ENCODE results near the gene TRMT2A.

Gene TRMT2A

DNA sequence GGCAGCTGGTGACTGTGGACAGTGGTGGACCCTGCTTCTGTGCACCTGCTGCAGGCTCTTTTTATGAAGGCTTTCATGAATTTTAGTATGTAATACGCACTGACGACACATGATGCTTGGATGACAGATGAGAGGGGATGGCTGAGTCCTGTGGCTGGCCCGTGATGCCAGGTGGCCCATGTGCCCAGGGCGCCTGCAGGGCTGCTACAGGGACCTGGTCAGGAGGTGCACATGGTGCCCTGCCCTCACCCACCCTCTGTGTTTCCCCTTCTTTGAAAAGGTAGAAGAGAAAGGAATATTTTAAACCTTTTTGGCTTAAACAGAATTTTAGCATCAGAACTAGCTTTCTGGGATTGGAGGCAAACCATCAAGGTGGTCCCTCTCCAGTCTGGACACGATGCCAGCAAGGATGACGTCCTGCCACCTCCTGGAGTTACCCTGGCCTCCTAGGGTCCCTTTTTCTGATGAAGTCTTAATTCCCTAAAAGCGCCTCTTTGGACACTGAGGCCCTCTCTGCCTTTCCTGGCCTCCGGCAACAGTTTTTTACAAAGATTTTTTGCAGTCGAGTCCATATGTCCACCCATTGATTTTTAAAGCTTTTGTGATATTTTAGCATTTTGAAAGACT, 6.6 kb downstream of the TRMT2A start:
- H3K9me2 ChIP-seq (replicated peaks; ENCODE audit: insufficient read depth, low read length), result no peaks in the 10 kb centered on the region
- H3F3A ChIP-seq (ENCODE audit: insufficient read depth), result peaks cover 15% of the 10 kb centered on the region
- no peak overlapping the region for H3K9ac ChIP-seq (ENCODE audit: low read length)
- no peaks in the 10 kb centered on the region for H3K27me3 ChIP-seq (ENCODE audit: low read length)
- no peak for TF ChIP-seq EZH2phosphoT487 (conservative IDR thresholded peaks at IDR 0.05; ENCODE audit: low read length)
- TF ChIP-seq CTCF (IDR thresholded peaks at IDR 0.05; ENCODE audit: insufficient read depth, low read length, poor library complexity, severe bottlenecking), result no peak
- H3K27ac ChIP-seq (ENCODE audit: low read depth, low read length), result peak overlapping the region; percentile 21; the same call in 1 of the 2 replicates
- no peak overlapping the region for H3K4me3 ChIP-seq (ENCODE audit: insufficient read depth, low read length, poor library complexity, severe bottlenecking)
- no peaks in the 10 kb centered on the region for H3K9me3 ChIP-seq (ENCODE audit: insufficient read depth, low read length)
- no peaks in the 10 kb centered on the region for H4K20me1 ChIP-seq (ENCODE audit: low read depth, low read length)
- H3K79me2 ChIP-seq (ENCODE audit: insufficient read depth, low read length), result no peaks in the 10 kb centered on the region
- no peak overlapping the region for H2AFZ ChIP-seq (ENCODE audit: low read depth, low read length, severe bottlenecking)
- H3K4me2 ChIP-seq (ENCODE audit: low read depth, low read length, poor library complexity, severe bottlenecking), result no peak overlapping the region
- no peaks in the 10 kb centered on the region for H3K36me3 ChIP-seq (ENCODE audit: low read length)

- H2AFZ ChIP-seq (ENCODE audit: low read depth, low read length, severe bottlenecking), result no peak overlapping the region
- no peaks in the 10 kb centered on the region for H3K27me3 ChIP-seq (ENCODE audit: low read length)
- H3K9ac ChIP-seq (ENCODE audit: low read length), result no peak overlapping the region
- no peak overlapping the region for H3K4me2 ChIP-seq (ENCODE audit: low read depth, low read length, poor library complexity, severe bottlenecking)
- peaks cover 15% of the 10 kb centered on the region for H3F3A ChIP-seq (ENCODE audit: insufficient read depth)
- H3K27ac ChIP-seq (ENCODE audit: low read depth, low read length), result no peak overlapping the region
- no peak overlapping the region for H3K4me3 ChIP-seq (ENCODE audit: insufficient read depth, low read length, poor library complexity, severe bottlenecking)
- H3K36me3 ChIP-seq (ENCODE audit: low read length), result no peaks in the 10 kb centered on the region
- no peak for TF ChIP-seq CTCF (IDR thresholded peaks at IDR 0.05; ENCODE audit: insufficient read depth, low read length, poor library complexity, severe bottlenecking)
- TF ChIP-seq EZH2phosphoT487 (conservative IDR thresholded peaks at IDR 0.05; ENCODE audit: low read length), result no peak
- no peaks in the 10 kb centered on the region for H4K20me1 ChIP-seq (ENCODE audit: low read depth, low read length)
- H3K9me3 ChIP-seq (ENCODE audit: insufficient read depth, low read length), result no peaks in the 10 kb centered on the region
- H3K79me2 ChIP-seq (ENCODE audit: insufficient read depth, low read length), result no peaks in the 10 kb centered on the region
- H3K9me2 ChIP-seq (replicated peaks; ENCODE audit: insufficient read depth, low read length), result no peaks in the 10 kb centered on the region
These were observed 7.3 kb downstream of the TRMT2A start for GRCh38 chr22:20109411-20110358.

DNA sequence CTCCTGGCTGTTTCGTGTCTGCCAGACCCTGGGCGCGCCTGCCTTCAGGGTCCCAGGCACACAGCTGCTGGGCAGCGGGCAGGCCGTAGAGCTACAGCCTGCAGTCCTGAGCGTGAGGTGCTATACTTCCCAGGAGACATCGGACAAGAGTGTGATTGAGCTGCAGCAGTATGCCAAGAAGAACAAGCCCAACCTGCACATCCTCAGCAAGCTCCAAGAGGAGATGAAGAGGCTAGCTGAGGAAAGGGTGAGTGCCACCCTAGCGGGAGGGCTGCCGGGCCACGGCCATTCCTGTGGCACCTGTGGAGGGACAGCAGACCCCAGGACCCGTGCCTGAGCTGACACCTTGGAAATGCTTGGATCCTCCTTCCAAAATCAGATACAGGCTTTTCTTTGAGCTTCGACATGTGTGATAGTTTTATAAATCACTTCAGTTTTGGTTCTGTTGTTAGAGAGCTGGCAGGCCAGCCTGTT, 8.2 kb downstream of the TRMT2A start:
- Histone ChIP-seq H3K36me3 (ENCODE audit: low read length) (no peaks in the 10 kb centered on the region), H3K27me3 (ENCODE audit: low read length) (no peaks in the 10 kb centered on the region), H3K4me2 (ENCODE audit: low read depth, low read length, poor library complexity, severe bottlenecking) (no peak overlapping the region), H3K4me3 (ENCODE audit: insufficient read depth, low read length, poor library complexity, severe bottlenecking) (no peak overlapping the region), H3K9me3 (ENCODE audit: insufficient read depth, low read length) (no peaks in the 10 kb centered on the region), H2AFZ (ENCODE audit: low read depth, low read length, severe bottlenecking) (no peak overlapping the region), H3K27ac (ENCODE audit: low read depth, low read length) (no peak overlapping the region), H4K20me1 (ENCODE audit: low read depth, low read length) (no peaks in the 10 kb centered on the region), H3F3A (ENCODE audit: insufficient read depth) (peaks cover 15% of the 10 kb centered on the region), H3K9me2 (replicated peaks; ENCODE audit: insufficient read depth, low read length) (no peaks in the 10 kb centered on the region), H3K79me2 (ENCODE audit: insufficient read depth, low read length) (no peaks in the 10 kb centered on the region), H3K9ac (ENCODE audit: low read length) (no peak overlapping the region)
- TF ChIP-seq EZH2phosphoT487 (conservative IDR thresholded peaks at IDR 0.05; ENCODE audit: low read length), result no peak
- TF ChIP-seq CTCF (IDR thresholded peaks at IDR 0.05; ENCODE audit: insufficient read depth, low read length, poor library complexity, severe bottlenecking), result no peak

Measured in SU-DHL-6 (cell line).